Spleen (tissue), 11 donors: Measurements from ENCODE around the gene HMGB1. TPM values are rescaled to one million over a fixed set of nuclear protein-coding genes. Genes with fewer than 3 reads are reported as not detected.
A peak's percentile ranks its signal among the peaks of the same experiment; 100 is the strongest.
"Not testable (repeated sequence)": the region's sequence is repeated elsewhere in the genome, so short reads cannot be mapped to it uniquely, and the experiment has no call there.

Experiments
- DNase-seq: peaks from one replicate; pipeline ENCODE4 v3.0.0-alpha.2; 2020
- H3K27ac ChIP-seq, 8 donors: fragments of 200-600 bp; sonication (generic) in 7 of 8; 1 replicate in 4 of 8; 2 replicates in 4 of 8; pipeline versions ENCODE4 v1.5.0 to v1.8.0; 2016 to 2021; ENCODE audit warnings: inconsistent platforms in 4 of 8, mild to moderate bottlenecking in 4 of 8, moderate library complexity in 1 of 8
- H3K27me3 ChIP-seq, 7 donors: fragments of 200-600 bp; sonication (generic) in 6 of 7; replicated peaks in 1 of 7; 1 replicate in 4 of 7; 2 replicates in 3 of 7; pipeline versions ENCODE4 v1.5.0 to v1.8.0; 2016 to 2021; ENCODE audit warnings: inconsistent platforms in 3 of 7, mild to moderate bottlenecking in 1 of 7
- H3K36me3 ChIP-seq, 6 donors: fragments of 200-600 bp; sonication (generic) in 5 of 6; 1 replicate in 4 of 6; 2 replicates in 2 of 6; pipeline versions ENCODE4 v1.5.0 to v1.8.0; 2016 to 2021; ENCODE audit warnings: inconsistent platforms in 2 of 6
- H3K4me1 ChIP-seq, 6 donors: fragments of 200-600 bp; sonication (generic) in 5 of 6; 1 replicate in 3 of 6; 2 replicates in 3 of 6; pipeline versions ENCODE4 v1.5.0 to v1.8.0; 2016 to 2021; ENCODE audit warnings: inconsistent platforms in 3 of 6
- H3K4me3 ChIP-seq, 8 donors: fragments of 200-600 bp; sonication (generic) in 7 of 8; 1 replicate in 4 of 8; 2 replicates in 4 of 8; pipeline versions ENCODE4 v1.5.0 to v1.8.0; 2016 to 2021; ENCODE audit warnings: inconsistent platforms in 4 of 8, mild to moderate bottlenecking in 4 of 8, moderate library complexity in 2 of 8
- H3K9me3 ChIP-seq, 8 donors: fragments of 200-600 bp; sonication (generic) in 7 of 8; 1 replicate in 4 of 8; 2 replicates in 4 of 8; pipeline versions ENCODE4 v1.5.0 to v1.8.0; 2016 to 2021; ENCODE audit warnings: inconsistent platforms in 4 of 8
- CTCF ChIP-seq, 11 experiments: fragments of 200-600 bp in 7 of 11; fragments of 450-650 bp in 4 of 11; sonication (generic) in 4 of 11; IDR thresholded peaks in 8 of 11; conservative IDR thresholded peaks in 3 of 11; 1 replicate in 7 of 11; 2 replicates in 4 of 11; pipeline versions ENCODE4 v1.4.0 to v1.8.0; 2016 to 2021; ENCODE audit warnings: antibody characterized with exemption in 11 of 11, inconsistent platforms in 4 of 11, mild to moderate bottlenecking in 1 of 11
- POLR2A ChIP-seq, 3 donors: fragments of 450-650 bp; IDR thresholded peaks; one replicate each; pipeline ENCODE4 v1.5.1; 2017; ENCODE audit warnings: antibody characterized with exemption in 3 of 3, mild to moderate bottlenecking in 1 of 3
- POLR2AphosphoS5 ChIP-seq, 3 donors: sonication (generic); formaldehyde crosslinking; IDR thresholded peaks; one replicate each; pipeline ENCODE4 v1.5.1; 2017; ENCODE audit warnings: antibody characterized with exemption in 3 of 3
- WGBS, 5 donors: extraction: QIAGEN DNeasy Blood & Tissue Kit in 3 of 5; methylation state at CpG; one replicate each; pipeline versions ENCODE4 v1.1.5 to v1.1.7; 2013 to 2018; 5-methylcytosine and 5-hydroxymethylcytosine counted together
- intact Hi-C: fragments of 100-400 bp; cut with DNase I; formaldehyde crosslinking; loops from one replicate; pipeline ENCODE4 v1.15.0; 2023; ENCODE audit warnings: low total_unique reads
- polyA plus RNA-seq, 3 donors: library from polyadenylated mRNA; stranded (reverse); fragments of 200-250 nt; gene quantifications; one replicate each; pipeline ENCODE4 v1.2.1, GENCODE V29; 2013
- total RNA-seq, 7 donors: library from RNA; depleted of rRNA in 3 of 7; stranded (reverse); fragments of >200 nt in 3 of 7; fragmentation: NEBNext Ultra II Directional in 4 of 7; extraction: Animal tissue kit (Norgen Biotek cat#: 25700) in 4 of 7; gene quantifications; one replicate each; pipeline versions ENCODE4 v1.1.0 to v1.2.1, GENCODE V29; 2016 to 2021
- donor health status: healthy with polysubstance abuse.
- donor health status: DM: no; HTN: no; CAD: no; lungs with moderate emphysema.
- donor health status: DM: no; HTN: no; CAD: no.
- donor health status: Bipolar disorder and iron deficiency.
- donor health status: healthy.
- donor health status: DM: no; HTN: no; CAD: no.
- donor health status: DM: yes; HTN: yes; CAD: no.

HMGB1 gene
- total and polyA plus RNA-seq, 10 donors = 221 to 528 (median 308) TPM

- Histone ChIP-seq H3K9me3 (no peaks in the 10 kb centered on the region), H3K4me1 (peaks cover 28 to 48% (median 42%) of the 10 kb centered on the region in 6 donors), H3K4me3 (peak overlapping the region; percentile 56 to 83 (median 65)), H3K36me3 (peaks cover 0 to 25% (median 12%) of the 10 kb centered on the region in 6 donors), H3K27me3 (no peaks in the 10 kb centered on the region), H3K27ac (peak overlapping the region; percentile 99 to 100 (median 100))
- no peak for TF ChIP-seq POLR2A (IDR thresholded peaks at IDR 0.05)
- WGBS, 5 donors = 0 to 1% (median 1%) methylated on average over 22 to 41 of the region's 41 CpGs
- DNase-seq = no peak
- intact Hi-C loops = loop anchor here (10.0 kb wide), 2 partner anchors 150 to 340 kb away; partner anchors contain the start of gene USPL1
Observed at GRCh38 chr13:30465343-30465592, 468 bp downstream of the HMGB1 start.

GRCh38 chr13:30464496-30465342 lies 1.0 kb downstream of the HMGB1 start:
- WGBS, 5 donors = 0 to 2% (median 1%) methylated on average over 19 to 129 of the region's 136 CpGs
- TF ChIP-seq POLR2A (IDR thresholded peaks at IDR 0.05) = peak in 1 of 3 donors; percentile 48
- peak; percentile 1 to 73 (median 66) for TF ChIP-seq POLR2AphosphoS5 (IDR thresholded peaks at IDR 0.05)
- TF ChIP-seq CTCF (IDR thresholded peaks at IDR 0.05 in 8 of 11, conservative IDR thresholded peaks at IDR 0.05 in 3 of 11) = no peak
- Histone ChIP-seq H3K27ac (peak overlapping the region; percentile 91 to 100 (median 99)), H3K36me3 (peaks cover 0 to 29% (median 12%) of the 10 kb centered on the region in 6 donors), H3K4me1 (peaks cover 28 to 52% (median 44%) of the 10 kb centered on the region in 6 donors), H3K27me3 (no peaks in the 10 kb centered on the region), H3K9me3 (no peaks in the 10 kb centered on the region), H3K4me3 (peak overlapping the region; percentile 41 to 83 (median 54))
- intact Hi-C loops = loop anchor here (10.0 kb wide), 2 partner anchors 150 to 340 kb away; partner anchors contain the start of gene USPL1
- peak; percentile 94 for DNase-seq

GRCh38 chr13:30463787-30464495 lies 1.8 kb downstream of the HMGB1 start:
- WGBS, 5 donors = 1 to 2% (median 1%) methylated on average over 19 to 32 of the region's 32 CpGs
- no peaks in the 10 kb centered on the region for H3K9me3 ChIP-seq
- H3K4me1 ChIP-seq = peaks cover 28 to 59% (median 51%) of the 10 kb centered on the region in 6 donors
- peak; percentile 94 for DNase-seq
- intact Hi-C loops = loop anchor here (10.0 kb wide), 2 partner anchors 151 to 341 kb away; partner anchors contain the start of gene USPL1
- H3K27ac ChIP-seq = peak overlapping the region; percentile 91 to 100 (median 99)
- TF ChIP-seq POLR2A (IDR thresholded peaks at IDR 0.05) (peak in 1 of 3 donors; percentile 56), CTCF (IDR thresholded peaks at IDR 0.05 in 8 of 11, conservative IDR thresholded peaks at IDR 0.05 in 3 of 11) (no peak), POLR2AphosphoS5 (IDR thresholded peaks at IDR 0.05) (peak; percentile 84 to 88 (median 85))
- H3K36me3 ChIP-seq = peaks cover 0 to 37% (median 15%) of the 10 kb centered on the region in 6 donors
- no peaks in the 10 kb centered on the region for H3K27me3 ChIP-seq
- peak overlapping the region; percentile 41 to 83 (median 54) for H3K4me3 ChIP-seq

DNA sequence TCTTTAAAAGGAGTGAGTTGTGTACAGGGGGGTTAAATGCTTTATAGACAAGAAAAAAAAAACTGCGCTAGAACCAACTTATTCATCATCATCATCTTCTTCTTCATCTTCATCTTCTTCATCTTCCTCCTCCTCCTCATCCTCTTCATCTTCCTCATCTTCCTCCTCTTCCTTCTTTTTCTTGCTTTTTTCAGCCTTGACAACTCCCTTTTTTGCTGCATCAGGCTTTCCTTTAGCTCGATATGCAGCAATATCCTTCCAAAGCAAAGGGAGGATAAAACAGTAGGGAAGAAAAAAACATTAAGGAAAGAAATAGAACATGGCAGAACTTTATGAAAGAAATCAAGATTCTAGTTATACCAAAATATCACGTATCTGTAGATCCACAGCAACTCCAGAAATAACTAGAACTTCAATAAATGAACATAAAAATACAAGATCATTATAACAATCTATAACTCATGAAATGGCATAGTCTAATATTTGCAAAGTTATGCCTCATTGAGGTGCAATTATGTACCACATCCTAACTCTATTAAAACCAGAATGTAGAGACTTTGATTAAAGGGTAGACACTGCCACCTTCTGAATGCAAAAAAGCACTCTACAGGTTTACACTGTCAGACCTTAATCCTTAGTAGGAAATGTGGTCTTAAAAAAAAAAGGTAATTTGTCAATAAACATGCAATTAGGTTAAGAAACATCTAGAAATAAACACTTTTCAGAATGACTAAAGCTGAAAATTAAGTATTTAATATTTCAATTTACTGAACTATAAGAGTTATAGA lies 4.3 kb downstream of the HMGB1 start:
- H3K4me3 ChIP-seq = peak overlapping the region in 2 of 8 donors; percentile 55 to 83
- H3K27me3 ChIP-seq, H3K9me3 ChIP-seq, DNase-seq: not testable (repeated sequence)
- intact Hi-C loops = loop anchor here (10.0 kb wide), 2 partner anchors 153 to 343 kb away; partner anchors contain the start of gene USPL1
- H3K36me3 ChIP-seq = peaks cover 0 to 54% (median 18%) of the 10 kb centered on the region in 6 donors
- TF ChIP-seq CTCF (IDR thresholded peaks at IDR 0.05 in 8 of 11, conservative IDR thresholded peaks at IDR 0.05 in 3 of 11) = peak; percentile 28 to 71 (median 59)
- H3K27ac ChIP-seq = peak overlapping the region in 7 of 8 donors; percentile 99 to 100 (median 99)
- WGBS, 5 donors = 73 to 82% (median 79%) methylated on average over 3 of the region's 3 CpGs
- H3K4me1 ChIP-seq = peaks cover 25 to 56% (median 44%) of the 10 kb centered on the region in 6 donors
